Measurements from ENCODE around the gene SLC27A6.

The SLC27A6 gene

DNA sequence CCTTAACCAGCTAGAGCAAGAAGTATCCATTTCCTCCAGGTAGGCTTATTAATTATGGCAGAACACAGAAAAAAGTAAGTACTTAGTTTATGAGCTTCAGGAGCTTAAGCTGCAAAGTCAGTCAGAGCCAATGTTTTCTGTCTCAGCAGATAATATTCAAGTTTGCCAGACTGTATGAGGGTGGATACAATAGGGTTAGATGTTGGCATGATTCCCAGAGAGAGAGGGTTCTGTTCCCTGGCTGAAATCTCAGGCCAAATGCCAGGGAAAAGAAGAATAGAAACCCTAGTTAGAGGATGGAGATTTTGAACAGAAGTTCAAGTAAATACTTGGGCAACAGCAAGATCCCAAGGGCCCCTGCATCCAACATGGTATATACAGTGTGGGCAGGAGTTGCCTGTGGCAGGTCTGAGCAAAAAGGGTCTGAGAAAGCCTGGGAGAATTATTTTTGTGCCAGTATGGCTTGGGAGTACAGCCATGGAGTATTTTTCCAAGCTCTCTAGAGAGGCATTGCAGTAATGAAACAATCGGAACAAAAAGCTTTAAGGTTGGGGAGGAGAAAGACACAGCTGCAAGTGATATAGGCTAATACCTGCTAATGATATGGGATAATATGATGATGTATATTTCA, 98.3 kb downstream of the SLC27A6 start:
- no peaks in the 10 kb centered on the region for H3K36me3 ChIP-seq (replicated peaks in 1 of 2; ENCODE audit: control insufficient read depth in 2 of 2, insufficient read depth in 2 of 2, low read length in 2 of 2)
- no peak overlapping the region for H3K4me3 ChIP-seq (ENCODE audit: low read length in 2 of 2)
- H2BK5ac ChIP-seq (ENCODE audit: low read length): no peak overlapping the region
- H3K27ac ChIP-seq (replicated peaks; ENCODE audit: low read length): no peak overlapping the region
- no peak overlapping the region for H3K18ac ChIP-seq (ENCODE audit: low read length)
- H3K4me2 ChIP-seq (ENCODE audit: insufficient read depth, low read length, poor library complexity, severe bottlenecking): no peak overlapping the region
- no peaks in the 10 kb centered on the region for H3K4me1 ChIP-seq (ENCODE audit: control insufficient read depth in 2 of 2, insufficient read depth in 1 of 2, low read depth in 1 of 2, low read length in 2 of 2)
- H2AFZ ChIP-seq (ENCODE audit: low read length): no peak overlapping the region
- no peak overlapping the region for H3K23ac ChIP-seq (ENCODE audit: low read depth, low read length, poor library complexity)
- H2AK5ac ChIP-seq (ENCODE audit: low read depth, low read length): no peak overlapping the region
- H4K91ac ChIP-seq (ENCODE audit: low read depth, low read length, poor library complexity): no peak overlapping the region
- no peak for DNase-seq (ENCODE audit: low spot score)
- no peak overlapping the region for H2BK120ac ChIP-seq (ENCODE audit: low read depth, low read length)
- H3K4ac ChIP-seq (ENCODE audit: low read length): no peak overlapping the region
- H3K79me1 ChIP-seq (ENCODE audit: low read depth, low read length): no peaks in the 10 kb centered on the region
- peaks cover 0 to 1% (median 0%) of the 10 kb centered on the region in 3 experiments for H3K27me3 ChIP-seq (ENCODE audit: control insufficient read depth in 3 of 3, insufficient read depth in 3 of 3, low read depth in 1 of 3, low read length in 3 of 3)
- no peak overlapping the region for H2BK15ac ChIP-seq (ENCODE audit: low read length)
- no peak overlapping the region for H4K8ac ChIP-seq (ENCODE audit: low read depth, low read length)
- H3K14ac ChIP-seq (ENCODE audit: low read length): no peak overlapping the region
- no peak overlapping the region for H3K9ac ChIP-seq (ENCODE audit: low read depth, low read length, poor library complexity)
- H3K9me3 ChIP-seq (replicated peaks in 1 of 2; ENCODE audit: control insufficient read depth in 2 of 2, insufficient read depth in 1 of 2, low read depth in 1 of 2, low read length in 2 of 2): no peaks in the 10 kb centered on the region
- WGBS, 2 donors (ENCODE audit: extremely low coverage in 2 of 2, insufficient read length in 2 of 2, insufficient replicate concordance in 1 of 2): no CpG with 5 or more reads among the region's 1 CpG
- no peak overlapping the region for H2BK12ac ChIP-seq (ENCODE audit: low read length)

DNA sequence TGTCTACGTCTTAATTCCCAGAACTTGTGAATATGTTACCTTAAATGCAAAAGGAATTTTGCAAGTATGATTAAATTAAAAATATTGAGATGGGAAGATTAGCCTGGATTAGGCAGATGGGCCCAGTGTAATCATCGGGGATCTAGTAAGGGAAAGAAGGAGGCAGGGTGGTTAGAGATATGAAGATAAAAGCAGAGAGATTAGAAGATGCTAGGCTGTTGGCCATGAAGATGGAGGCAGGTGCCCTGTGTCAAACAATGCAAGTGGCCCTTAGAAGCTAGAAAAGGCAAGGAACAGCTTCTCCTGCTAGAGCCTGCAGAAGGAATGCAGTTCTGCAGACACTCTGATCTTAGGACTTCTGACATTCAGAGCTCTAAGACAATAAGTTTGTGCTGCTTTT, 100.4 kb downstream of the SLC27A6 start:
- no peak overlapping the region for H3K4me3 ChIP-seq (ENCODE audit: low read length in 2 of 2)
- no peak overlapping the region for H3K14ac ChIP-seq (ENCODE audit: low read length)
- no peak overlapping the region for H2BK12ac ChIP-seq (ENCODE audit: low read length)
- WGBS, 2 donors (ENCODE audit: extremely low coverage in 2 of 2, insufficient read length in 2 of 2, insufficient replicate concordance in 1 of 2): no CpG with 5 or more reads among the region's 2 CpGs
- H3K23ac ChIP-seq (ENCODE audit: low read depth, low read length, poor library complexity): no peak overlapping the region
- peaks cover 0 to 6% (median 0%) of the 10 kb centered on the region in 3 experiments for H3K27me3 ChIP-seq (ENCODE audit: control insufficient read depth in 3 of 3, insufficient read depth in 3 of 3, low read depth in 1 of 3, low read length in 3 of 3)
- H3K36me3 ChIP-seq (replicated peaks in 1 of 2; ENCODE audit: control insufficient read depth in 2 of 2, insufficient read depth in 2 of 2, low read length in 2 of 2): no peaks in the 10 kb centered on the region
- no peak overlapping the region for H2AFZ ChIP-seq (ENCODE audit: low read length)
- H2AK5ac ChIP-seq (ENCODE audit: low read depth, low read length): no peak overlapping the region
- DNase-seq (ENCODE audit: low spot score): no peak
- H3K9me3 ChIP-seq (replicated peaks in 1 of 2; ENCODE audit: control insufficient read depth in 2 of 2, insufficient read depth in 1 of 2, low read depth in 1 of 2, low read length in 2 of 2): no peaks in the 10 kb centered on the region
- H4K91ac ChIP-seq (ENCODE audit: low read depth, low read length, poor library complexity): no peak overlapping the region
- no peak overlapping the region for H4K8ac ChIP-seq (ENCODE audit: low read depth, low read length)
- no peak overlapping the region for H2BK15ac ChIP-seq (ENCODE audit: low read length)
- no peak overlapping the region for H3K9ac ChIP-seq (ENCODE audit: low read depth, low read length, poor library complexity)
- H3K79me1 ChIP-seq (ENCODE audit: low read depth, low read length): no peaks in the 10 kb centered on the region
- peaks cover 0 to 2% of the 10 kb centered on the region in 2 donors for H3K4me1 ChIP-seq (ENCODE audit: control insufficient read depth in 2 of 2, insufficient read depth in 1 of 2, low read depth in 1 of 2, low read length in 2 of 2)
- H3K27ac ChIP-seq (replicated peaks; ENCODE audit: low read length): no peak overlapping the region
- H3K4me2 ChIP-seq (ENCODE audit: insufficient read depth, low read length, poor library complexity, severe bottlenecking): no peak overlapping the region
- H2BK5ac ChIP-seq (ENCODE audit: low read length): no peak overlapping the region
- no peak overlapping the region for H3K18ac ChIP-seq (ENCODE audit: low read length)
- no peak overlapping the region for H3K4ac ChIP-seq (ENCODE audit: low read length)
- no peak overlapping the region for H2BK120ac ChIP-seq (ENCODE audit: low read depth, low read length)

DNA sequence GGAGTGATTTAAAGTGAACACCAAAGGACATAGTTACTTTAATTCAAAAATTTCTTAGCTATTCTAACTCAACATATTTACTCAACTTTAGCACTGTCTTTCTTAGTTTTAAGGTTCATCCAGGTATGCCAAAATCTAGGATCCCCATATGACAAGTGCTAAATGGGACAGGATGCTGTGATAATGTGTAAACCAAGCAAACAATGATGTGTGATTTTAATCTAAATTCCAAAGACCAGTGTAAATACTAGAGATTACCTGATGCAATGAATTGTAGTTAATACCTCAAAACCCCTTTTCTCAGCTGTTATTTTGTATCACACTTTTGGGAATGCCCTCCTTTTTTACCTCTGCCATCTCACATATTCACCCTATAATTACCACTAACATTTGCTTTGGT, 102.5 kb downstream of the SLC27A6 start:
- Histone ChIP-seq H3K9me3 (replicated peaks in 1 of 2; ENCODE audit: control insufficient read depth in 2 of 2, insufficient read depth in 1 of 2, low read depth in 1 of 2, low read length in 2 of 2) (no peaks in the 10 kb centered on the region), H3K23ac (ENCODE audit: low read depth, low read length, poor library complexity) (no peak overlapping the region), H2BK15ac (ENCODE audit: low read length) (no peak overlapping the region), H2AFZ (ENCODE audit: low read length) (no peak overlapping the region), H2AK5ac (ENCODE audit: low read depth, low read length) (no peak overlapping the region), H2BK120ac (ENCODE audit: low read depth, low read length) (no peak overlapping the region), H3K27me3 (ENCODE audit: control insufficient read depth in 3 of 3, insufficient read depth in 3 of 3, low read depth in 1 of 3, low read length in 3 of 3) (peaks cover 0 to 6% (median 0%) of the 10 kb centered on the region in 3 experiments), H3K4me3 (ENCODE audit: low read length in 2 of 2) (no peak overlapping the region), H3K27ac (replicated peaks; ENCODE audit: low read length) (no peak overlapping the region), H3K36me3 (replicated peaks in 1 of 2; ENCODE audit: control insufficient read depth in 2 of 2, insufficient read depth in 2 of 2, low read length in 2 of 2) (no peaks in the 10 kb centered on the region), H4K91ac (ENCODE audit: low read depth, low read length, poor library complexity) (no peak overlapping the region), H4K8ac (ENCODE audit: low read depth, low read length) (no peak overlapping the region), H3K14ac (ENCODE audit: low read length) (no peak overlapping the region), H2BK12ac (ENCODE audit: low read length) (no peak overlapping the region), H2BK5ac (ENCODE audit: low read length) (no peak overlapping the region), H3K18ac (ENCODE audit: low read length) (no peak overlapping the region), H3K79me1 (ENCODE audit: low read depth, low read length) (no peaks in the 10 kb centered on the region), H3K9ac (ENCODE audit: low read depth, low read length, poor library complexity) (no peak overlapping the region), H3K4me2 (ENCODE audit: insufficient read depth, low read length, poor library complexity, severe bottlenecking) (no peak overlapping the region), H3K4me1 (ENCODE audit: control insufficient read depth in 2 of 2, insufficient read depth in 1 of 2, low read depth in 1 of 2, low read length in 2 of 2) (peaks cover 0 to 2% of the 10 kb centered on the region in 2 donors), H3K4ac (ENCODE audit: low read length) (no peak overlapping the region)
- no peak for DNase-seq (ENCODE audit: low spot score)

DNA sequence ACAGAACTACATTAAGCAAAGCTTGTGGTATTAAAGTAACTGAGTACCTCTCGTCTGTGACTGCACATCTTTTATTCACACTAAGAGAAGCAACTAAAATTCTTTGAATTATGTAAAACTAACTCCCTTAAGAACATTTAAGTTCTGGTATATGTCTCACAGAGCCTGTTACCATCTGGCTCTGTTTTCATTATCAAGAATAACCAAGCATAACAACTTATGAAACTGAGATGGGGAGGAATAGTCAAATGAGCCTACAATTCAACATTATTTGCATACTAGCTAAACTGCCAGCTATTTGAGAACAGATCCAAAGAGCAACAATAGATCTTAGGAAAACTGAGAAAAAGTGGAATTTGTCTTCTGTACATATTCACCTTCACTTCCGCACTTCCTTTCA, 104.0 kb downstream of the SLC27A6 start:
- no peak overlapping the region for H3K14ac ChIP-seq (ENCODE audit: low read length)
- H3K23ac ChIP-seq (ENCODE audit: low read depth, low read length, poor library complexity): no peak overlapping the region
- no peaks in the 10 kb centered on the region for H3K79me1 ChIP-seq (ENCODE audit: low read depth, low read length)
- H2BK15ac ChIP-seq (ENCODE audit: low read length): no peak overlapping the region
- no peak overlapping the region for H3K18ac ChIP-seq (ENCODE audit: low read length)
- H3K9ac ChIP-seq (ENCODE audit: low read depth, low read length, poor library complexity): no peak overlapping the region
- no peak overlapping the region for H2AFZ ChIP-seq (ENCODE audit: low read length)
- H3K27me3 ChIP-seq (ENCODE audit: control insufficient read depth in 3 of 3, insufficient read depth in 3 of 3, low read depth in 1 of 3, low read length in 3 of 3): peaks cover 0 to 6% (median 0%) of the 10 kb centered on the region in 3 experiments
- H3K9me3 ChIP-seq (replicated peaks in 1 of 2; ENCODE audit: control insufficient read depth in 2 of 2, insufficient read depth in 1 of 2, low read depth in 1 of 2, low read length in 2 of 2): no peaks in the 10 kb centered on the region
- no peak overlapping the region for H4K8ac ChIP-seq (ENCODE audit: low read depth, low read length)
- H3K4me1 ChIP-seq (ENCODE audit: control insufficient read depth in 2 of 2, insufficient read depth in 1 of 2, low read depth in 1 of 2, low read length in 2 of 2): peaks cover 0 to 2% of the 10 kb centered on the region in 2 donors
- H2BK12ac ChIP-seq (ENCODE audit: low read length): no peak overlapping the region
- H2AK5ac ChIP-seq (ENCODE audit: low read depth, low read length): no peak overlapping the region
- no CpG with 5 or more reads among the region's 2 CpGs for WGBS, 2 donors (ENCODE audit: extremely low coverage in 2 of 2, insufficient read length in 2 of 2, insufficient replicate concordance in 1 of 2)
- H2BK5ac ChIP-seq (ENCODE audit: low read length): no peak overlapping the region
- no peak overlapping the region for H4K91ac ChIP-seq (ENCODE audit: low read depth, low read length, poor library complexity)
- no peak overlapping the region for H3K4me3 ChIP-seq (ENCODE audit: low read length in 2 of 2)
- H2BK120ac ChIP-seq (ENCODE audit: low read depth, low read length): no peak overlapping the region
- no peak overlapping the region for H3K4ac ChIP-seq (ENCODE audit: low read length)
- H3K36me3 ChIP-seq (replicated peaks in 1 of 2; ENCODE audit: control insufficient read depth in 2 of 2, insufficient read depth in 2 of 2, low read length in 2 of 2): no peaks in the 10 kb centered on the region
- no peak for DNase-seq (ENCODE audit: low spot score)
- H3K4me2 ChIP-seq (ENCODE audit: insufficient read depth, low read length, poor library complexity, severe bottlenecking): no peak overlapping the region
- no peak overlapping the region for H3K27ac ChIP-seq (replicated peaks; ENCODE audit: low read length)

All from neuronal stem cell (in vitro differentiated cells).